Astrocyte of the spinal cord (primary cell): ENCODE data around the gene CHRNA4.

Source experiments
- DNase-seq: peaks from one replicate; pipeline ENCODE4 v3.0.0; 2011; ENCODE audit warnings: low read depth, low spot score
- H3K4me3 ChIP-seq: 2 replicates; pipeline ENCODE4 v1.5.1; 2011; ENCODE audit warnings: low read depth, mild to moderate bottlenecking, low read length, moderate library complexity
- CTCF ChIP-seq: IDR thresholded peaks from 2 replicates; pipeline ENCODE4 v1.5.1; 2012; ENCODE audit warnings: low read depth, mild to moderate bottlenecking, low read length, inconsistent platforms
- in situ Hi-C: cut with HindIII; loops from 2 replicates; pipeline ENCODE4 v1.10.0; 2017; ENCODE audit warnings: low sequenced_read_pairs

Gene CHRNA4

GRCh38 chr20:63366390-63367365 is 5.5 kb upstream of the CHRNA4 start:
- no peak overlapping the region for H3K4me3 ChIP-seq
- DNase-seq: no peak
- in situ Hi-C loops: no loop called here

DNA sequence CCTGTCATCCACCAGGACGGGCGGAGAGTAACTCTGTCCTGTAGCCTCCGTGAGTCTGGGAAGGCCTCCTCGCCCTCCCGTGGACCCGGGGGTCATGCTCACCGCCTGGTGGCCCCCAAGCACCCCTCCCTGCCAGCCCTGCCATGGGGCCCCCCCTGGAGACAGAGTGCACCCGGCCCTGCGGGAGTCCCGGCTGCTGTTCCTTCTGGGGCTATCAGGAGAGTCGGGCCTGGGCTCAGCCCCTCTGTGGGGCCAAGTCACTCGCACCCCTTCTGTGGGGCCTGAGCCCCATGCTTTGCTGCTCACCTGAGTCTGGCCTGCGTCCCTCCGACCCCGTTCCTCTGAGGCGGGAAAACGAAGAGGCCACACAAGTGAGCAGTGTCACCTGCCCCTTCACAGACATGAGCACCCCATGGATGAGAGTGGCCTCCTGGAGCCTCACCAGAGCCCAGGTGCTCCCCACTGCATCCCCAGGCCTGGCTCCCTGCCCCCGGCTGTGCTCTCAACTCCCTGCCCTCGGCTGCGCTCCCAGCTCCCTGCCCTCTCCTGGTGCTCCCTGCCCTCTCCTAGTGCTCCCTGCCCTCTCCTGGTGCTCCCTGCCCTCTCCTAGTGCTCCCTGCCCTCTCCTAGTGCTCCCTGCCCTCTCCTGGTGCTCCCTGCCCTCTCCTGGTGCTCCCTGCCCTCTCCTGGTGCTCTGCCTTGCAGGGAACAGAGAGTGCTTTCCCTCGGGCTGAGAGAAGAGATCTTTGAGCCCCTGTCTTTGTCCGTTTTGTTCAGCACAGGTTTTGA is 4.6 kb upstream of the CHRNA4 start:
- H3K4me3 ChIP-seq: no peak overlapping the region
- TF ChIP-seq CTCF: no peak
- no peak for DNase-seq
- in situ Hi-C loops: no loop called here

More at GRCh38 chr20:63366390-63367365, 5.5 kb upstream of the CHRNA4 start:
- no peak for TF ChIP-seq CTCF

DNA sequence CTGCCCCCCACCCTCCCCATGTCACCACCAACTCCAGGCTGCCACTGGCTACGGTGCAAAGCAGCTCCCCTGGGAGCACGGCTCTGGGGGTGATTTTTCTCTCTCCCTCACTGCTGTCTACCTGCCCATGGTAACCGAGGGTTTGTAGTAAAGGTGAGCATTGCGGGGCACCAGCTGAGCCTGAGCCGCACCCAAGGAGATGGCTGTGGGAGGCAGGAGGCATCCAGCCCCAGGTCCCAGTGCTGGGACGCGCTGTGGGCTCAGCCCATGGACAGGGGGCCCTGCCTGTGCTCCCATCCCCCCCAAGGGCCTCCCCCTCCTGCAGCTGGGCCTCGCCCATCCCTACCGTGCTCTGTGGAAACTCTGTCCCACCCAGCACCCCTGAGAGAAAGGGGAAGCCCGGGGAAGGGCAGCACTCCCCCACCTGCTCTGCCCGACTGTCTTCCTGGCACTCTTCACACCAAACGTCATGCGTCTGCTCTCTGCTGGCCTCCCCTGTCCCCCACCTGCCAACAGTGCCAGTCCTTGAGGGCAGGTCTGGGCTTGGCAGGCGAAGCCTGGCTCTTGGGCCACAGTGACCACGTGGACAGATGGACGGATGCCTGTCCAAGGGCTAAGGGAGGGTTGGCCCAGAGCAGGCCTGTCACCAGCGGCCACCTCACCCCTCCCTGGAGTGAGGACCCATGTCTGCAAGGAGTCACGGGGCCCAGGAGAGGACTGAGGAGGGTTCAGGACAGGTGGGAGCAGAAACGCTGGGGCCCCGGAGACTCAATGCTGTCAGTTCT is 3.8 kb upstream of the CHRNA4 start:
- no peak for DNase-seq
- H3K4me3 ChIP-seq: no peak overlapping the region
- in situ Hi-C loops: no loop called here
- TF ChIP-seq CTCF: no peak

DNA sequence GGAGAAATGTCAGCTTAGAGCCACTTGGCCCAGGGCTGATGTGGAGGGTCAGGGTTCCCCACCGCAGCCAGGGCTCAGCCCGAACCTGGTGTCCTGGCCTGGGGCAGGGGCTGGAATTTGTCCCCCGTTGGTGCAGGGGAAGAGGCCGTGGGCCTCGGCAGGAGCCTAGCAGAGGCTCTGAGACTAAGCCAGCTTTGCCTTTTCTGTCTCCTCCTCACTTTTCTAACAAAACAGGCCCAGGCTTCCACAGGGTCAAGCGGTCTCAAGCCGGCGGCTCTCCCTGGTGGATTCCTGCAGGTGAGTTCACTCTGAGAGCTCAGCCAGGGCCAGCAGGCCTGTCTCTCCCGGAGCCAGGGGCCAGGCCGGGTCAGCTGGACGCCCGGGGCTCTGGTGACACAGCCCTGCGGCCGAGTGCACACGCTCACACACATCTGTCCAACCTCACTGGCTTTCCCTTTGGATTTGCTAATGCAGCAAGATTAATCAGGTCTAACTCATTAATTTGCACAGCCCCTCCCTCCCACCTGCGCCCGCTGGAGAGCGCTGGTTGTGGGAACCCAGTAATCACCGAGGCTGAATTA is 2.9 kb upstream of the CHRNA4 start:
- no peak for TF ChIP-seq CTCF
- in situ Hi-C loops: no loop called here
- DNase-seq: no peak
- H3K4me3 ChIP-seq: no peak overlapping the region

- TF ChIP-seq CTCF: no peak
- in situ Hi-C loops: no loop called here
- DNase-seq: no peak
- no peak overlapping the region for H3K4me3 ChIP-seq
These were observed 2.1 kb upstream of the CHRNA4 start for GRCh38 chr20:63363013-63363957.
